ENCODE results near the gene SMPD2.

- TF ChIP-seq CTCF (IDR thresholded peaks at IDR 0.05; ENCODE audit: insufficient read depth, low read depth, low read length) (no peak), EZH2 (IDR thresholded peaks at IDR 0.05; ENCODE audit: insufficient read depth, low read length) (no peak)
Measured at GRCh38 chr6:109455437-109456110, 15.1 kb downstream of the SMPD2 start, which contains the start of gene MICAL1.
